ENCODE measurements around the gene PIGQ.

The PIGQ gene

DNA sequence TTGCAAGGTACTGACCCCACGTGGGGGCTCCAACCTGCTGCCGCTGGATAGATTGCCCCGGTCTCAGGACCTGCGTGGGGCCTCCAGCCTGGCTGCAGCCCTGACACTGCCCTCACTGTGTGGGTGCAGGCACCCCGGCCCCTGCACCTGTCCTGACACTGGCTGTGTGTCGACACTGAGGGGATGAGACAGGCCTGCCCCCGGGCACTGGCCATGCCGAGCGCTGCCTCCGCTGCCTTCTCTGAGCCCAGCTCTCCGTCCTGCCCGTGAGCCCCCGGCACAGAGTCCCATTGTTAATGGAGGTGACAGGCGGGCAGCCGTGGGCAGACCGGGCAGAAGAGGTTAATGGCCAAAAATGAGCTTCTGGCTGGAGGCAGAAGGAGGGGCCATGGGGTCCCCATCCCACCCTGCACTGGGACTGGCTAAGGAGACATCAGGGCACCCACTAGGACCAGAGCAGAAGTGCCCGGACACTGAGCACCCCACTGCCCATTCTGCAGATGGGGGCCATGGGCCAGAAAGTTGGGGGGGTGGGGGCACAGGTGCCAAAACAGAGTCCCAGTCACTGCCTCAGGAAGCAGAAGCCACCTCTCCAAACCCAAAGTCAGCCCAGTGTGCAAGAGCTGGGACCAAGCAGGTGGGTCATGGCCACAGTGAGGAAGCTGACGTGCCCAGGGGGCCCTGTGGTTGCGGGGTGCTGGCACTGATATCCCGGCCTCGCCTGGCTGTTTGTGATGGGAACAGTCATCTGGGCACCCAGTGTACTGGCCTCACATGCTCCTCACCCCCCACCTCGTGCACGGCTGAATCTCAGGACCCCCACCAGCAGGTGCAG, 12.1 kb upstream of the PIGQ start:
- no peak for DNase-seq (ENCODE audit: low read depth)
- H3K4me3 ChIP-seq (ENCODE audit: low read depth, low read length), result no peak overlapping the region
- TF ChIP-seq, protein P1, sequence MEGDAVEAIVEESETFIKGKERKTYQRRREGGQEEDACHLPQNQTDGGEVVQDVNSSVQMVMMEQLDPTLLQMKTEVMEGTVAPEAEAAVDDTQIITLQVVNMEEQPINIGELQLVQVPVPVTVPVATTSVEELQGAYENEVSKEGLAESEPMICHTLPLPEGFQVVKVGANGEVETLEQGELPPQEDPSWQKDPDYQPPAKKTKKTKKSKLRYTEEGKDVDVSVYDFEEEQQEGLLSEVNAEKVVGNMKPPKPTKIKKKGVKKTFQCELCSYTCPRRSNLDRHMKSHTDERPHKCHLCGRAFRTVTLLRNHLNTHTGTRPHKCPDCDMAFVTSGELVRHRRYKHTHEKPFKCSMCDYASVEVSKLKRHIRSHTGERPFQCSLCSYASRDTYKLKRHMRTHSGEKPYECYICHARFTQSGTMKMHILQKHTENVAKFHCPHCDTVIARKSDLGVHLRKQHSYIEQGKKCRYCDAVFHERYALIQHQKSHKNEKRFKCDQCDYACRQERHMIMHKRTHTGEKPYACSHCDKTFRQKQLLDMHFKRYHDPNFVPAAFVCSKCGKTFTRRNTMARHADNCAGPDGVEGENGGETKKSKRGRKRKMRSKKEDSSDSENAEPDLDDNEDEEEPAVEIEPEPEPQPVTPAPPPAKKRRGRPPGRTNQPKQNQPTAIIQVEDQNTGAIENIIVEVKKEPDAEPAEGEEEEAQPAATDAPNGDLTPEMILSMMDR (IDR thresholded peaks at IDR 0.05; ENCODE audit: control insufficient read depth, extremely low read depth, insufficient read depth), result no peak

DNA sequence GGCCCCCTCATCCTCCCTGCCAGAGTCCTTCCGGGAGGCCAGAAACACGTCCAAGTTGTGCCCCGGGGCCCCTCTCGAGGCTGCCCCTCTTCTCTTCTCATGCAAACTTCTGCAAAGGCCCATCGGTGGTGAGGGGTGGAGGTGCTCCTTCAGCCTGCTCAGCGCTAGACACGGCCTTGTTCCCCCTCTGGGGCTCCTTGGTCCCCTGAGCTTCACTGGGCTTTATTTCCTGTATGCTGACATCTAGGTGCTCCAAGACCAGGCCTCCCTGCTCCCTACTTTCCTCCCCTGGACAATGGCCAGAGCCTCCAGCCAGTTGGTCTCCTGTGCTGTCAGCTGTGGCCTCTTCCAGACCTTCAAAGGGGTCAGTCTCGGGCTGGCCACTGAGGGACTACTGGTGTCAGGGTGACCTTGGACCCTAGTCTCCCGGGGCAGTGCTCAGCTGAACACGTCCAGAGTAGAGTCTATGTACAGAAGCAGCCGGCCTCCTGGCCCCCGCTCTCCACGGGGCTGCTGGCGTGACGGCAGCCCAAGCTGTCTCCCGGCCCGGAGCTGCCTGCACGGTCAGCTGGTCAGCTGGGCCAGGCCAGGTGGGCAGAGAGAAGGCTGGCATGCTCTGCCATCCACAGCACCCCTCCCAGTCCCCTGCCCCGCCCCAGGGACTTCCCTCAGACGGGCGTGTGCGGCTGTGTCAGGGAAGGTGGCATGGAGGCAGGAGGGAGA, 11.3 kb upstream of the PIGQ start:
- TF ChIP-seq, protein P1 (IDR thresholded peaks at IDR 0.05; ENCODE audit: control insufficient read depth, extremely low read depth, insufficient read depth), result no peak
- DNase-seq (ENCODE audit: low read depth), result no peak
- no peak overlapping the region for H3K4me3 ChIP-seq (ENCODE audit: low read depth, low read length)

GRCh38 chr16:559021-559380, 10.8 kb upstream of the PIGQ start:
- H3K4me3 ChIP-seq (ENCODE audit: low read depth, low read length), result no peak overlapping the region
- TF ChIP-seq, protein P1 (IDR thresholded peaks at IDR 0.05; ENCODE audit: control insufficient read depth, extremely low read depth, insufficient read depth), result no peak
- no peak for DNase-seq (ENCODE audit: low read depth)

- DNase-seq (ENCODE audit: low read depth), result no peak
- TF ChIP-seq, protein P1 (IDR thresholded peaks at IDR 0.05; ENCODE audit: control insufficient read depth, extremely low read depth, insufficient read depth), result no peak
- H3K4me3 ChIP-seq (ENCODE audit: low read depth, low read length), result no peak overlapping the region
Measured at GRCh38 chr16:559411-560203, 10.2 kb upstream of the PIGQ start.

GRCh38 chr16:560204-560700, 9.5 kb upstream of the PIGQ start, which contains the start of gene PRR35:
Gene PRR35 (plus strand): TSS chr16:560394. CDS start chr16:563295, 2,901 bp downstream.
- no peak for DNase-seq (ENCODE audit: low read depth)
- TF ChIP-seq, protein P1 (IDR thresholded peaks at IDR 0.05; ENCODE audit: control insufficient read depth, extremely low read depth, insufficient read depth), result no peak
- no peak within 1 kb of the TSS for H3K4me3 ChIP-seq (ENCODE audit: low read depth, low read length)

- H3K4me3 ChIP-seq (ENCODE audit: low read depth, low read length), result no peak overlapping the region
- TF ChIP-seq, protein P1 (IDR thresholded peaks at IDR 0.05; ENCODE audit: control insufficient read depth, extremely low read depth, insufficient read depth), result no peak
- no peak for DNase-seq (ENCODE audit: low read depth)
Measured at GRCh38 chr16:560701-561412, 8.9 kb upstream of the PIGQ start.

Data from LNCaP clone FGC (cell line).